CD8-positive, alpha-beta memory T cell (primary cell): ENCODE results near the gene IGF2BP3. TPM values are rescaled to one million over a fixed set of nuclear protein-coding genes. Genes with fewer than 3 reads are reported as not detected.
A peak's percentile ranks its signal among the peaks of the same experiment; 100 is the strongest.

Experiments used
- CTCF ChIA-PET: fragments of 350-600 bp; sonication (Branson Sonifier 250); formaldehyde crosslinking; loops from one replicate; lab custom pipeline; 2021; ENCODE audit warnings: antibody characterized with exemption; lab: Charles Lee
- POLR2A ChIA-PET: fragments of 350-600 bp; sonication (Branson Sonifier 250); formaldehyde crosslinking; loops from one replicate; lab custom pipeline; 2021; ENCODE audit warnings: antibody characterized with exemption; lab: Charles Lee
- DNase-seq, 5 donors: peaks; one replicate each; pipeline versions ENCODE4 v3.0.0 to v3.0.0-alpha.2; 2020 to 2022; ENCODE audit warnings: mixed read lengths in 1 of 5
- H3K27ac ChIP-seq: one replicate; pipeline ENCODE4 v1.7.0; 2013; ENCODE audit warnings: low read depth, mild to moderate bottlenecking, low read length, moderate library complexity
- H3K27me3 ChIP-seq: 2 replicates; pipeline ENCODE4 v1.7.0; 2013; ENCODE audit warnings: low read length, mild to moderate bottlenecking; ENCODE audit not compliant: insufficient read depth, poor library complexity, severe bottlenecking
- H3K36me3 ChIP-seq: 2 replicates; pipeline ENCODE4 v1.7.0; 2013; ENCODE audit warnings: mild to moderate bottlenecking, low read length, moderate library complexity; ENCODE audit not compliant: insufficient read depth
- H3K4me1 ChIP-seq: 2 replicates; pipeline ENCODE4 v1.7.0; 2013; ENCODE audit warnings: mild to moderate bottlenecking, low read length, moderate library complexity; ENCODE audit not compliant: insufficient read depth
- H3K4me3 ChIP-seq: 2 replicates; pipeline ENCODE4 v1.7.0; 2013; ENCODE audit warnings: mild to moderate bottlenecking, low read length
- H3K9me3 ChIP-seq: 2 replicates; pipeline ENCODE4 v1.7.0; 2013; ENCODE audit warnings: mild to moderate bottlenecking, low read length
- H3K27ac Mint-ChIP-seq, 8 donors: one replicate each; pipeline ENCODE4 v1.8.0; 2020 to 2021; ENCODE audit warnings: mixed read lengths in 8 of 8, mild to moderate bottlenecking in 6 of 8, inconsistent platforms in 3 of 8, moderate library complexity in 3 of 8
- H3K27me3 Mint-ChIP-seq, 2 donors: one replicate each; pipeline ENCODE4 v1.8.0; 2020 to 2021; ENCODE audit warnings: mixed read lengths in 2 of 2, mild to moderate bottlenecking in 1 of 2, moderate library complexity in 1 of 2
- H3K36me3 Mint-ChIP-seq, 3 donors: one replicate each; pipeline ENCODE4 v1.8.0; 2020 to 2021; ENCODE audit warnings: mixed read lengths in 3 of 3, inconsistent platforms in 1 of 3, mild to moderate bottlenecking in 1 of 3
- H3K4me1 Mint-ChIP-seq, 3 donors: one replicate each; pipeline ENCODE4 v1.8.0; 2020 to 2021; ENCODE audit warnings: mixed read lengths in 3 of 3, inconsistent platforms in 1 of 3, mild to moderate bottlenecking in 1 of 3
- H3K4me3 Mint-ChIP-seq, 7 donors: one replicate each; pipeline ENCODE4 v1.8.0; 2020 to 2021; ENCODE audit warnings: mixed read lengths in 7 of 7, mild to moderate bottlenecking in 6 of 7, moderate library complexity in 4 of 7, inconsistent platforms in 2 of 7
- H3K9me3 Mint-ChIP-seq, 5 donors: one replicate each; pipeline ENCODE4 v1.8.0; 2020 to 2022; ENCODE audit warnings: mixed read lengths in 5 of 5, mild to moderate bottlenecking in 3 of 5, moderate library complexity in 2 of 5, inconsistent platforms in 1 of 5
- polyA plus RNA-seq: library from polyadenylated mRNA; unstranded; fragments of 300-500 nt; fragmentation: Illumina TruSeq; gene quantifications from one replicate; pipeline ENCODE4 v1.2.3, GENCODE V29; 2021
- total RNA-seq, 2 experiments: library from RNA; stranded (reverse); gene quantifications; one replicate each; pipeline ENCODE4 v1.2.3, GENCODE V29; 2021

The IGF2BP3 gene
- total and polyA plus RNA-seq, 3 experiments from 2014 or later = 0.04 to 0.15 (median 0.13) TPM

GRCh38 chr7:23350466-23350865 lies 119.8 kb downstream of the IGF2BP3 start:
- no peak for DNase-seq
- Mint-ChIP-seq H3K9me3 (peaks cover 0 to 6% (median 0%) of the 10 kb centered on the region in 5 donors), H3K4me3 (no peak overlapping the region), H3K27ac (no peak overlapping the region), H3K36me3 (no peaks in the 10 kb centered on the region), H3K4me1 (peaks cover 14 to 15% (median 14%) of the 10 kb centered on the region in 3 donors), H3K27me3 (peaks cover 2 to 14% of the 10 kb centered on the region in 2 donors)
- H3K27me3 ChIP-seq = no peaks in the 10 kb centered on the region
- H3K36me3 ChIP-seq = no peaks in the 10 kb centered on the region
- peaks cover 8% of the 10 kb centered on the region for H3K4me1 ChIP-seq
- H3K4me3 ChIP-seq = no peak overlapping the region
- CTCF ChIA-PET = interaction anchor here (0.9 to 1.5 kb wide), 2 partner anchors 77 to 359 kb away, joined by 3 read pairs; partner anchors contain the start of gene STK31
- no peak overlapping the region for H3K27ac ChIP-seq
- POLR2A ChIA-PET = no interaction called here
- H3K9me3 ChIP-seq = no peaks in the 10 kb centered on the region

DNA sequence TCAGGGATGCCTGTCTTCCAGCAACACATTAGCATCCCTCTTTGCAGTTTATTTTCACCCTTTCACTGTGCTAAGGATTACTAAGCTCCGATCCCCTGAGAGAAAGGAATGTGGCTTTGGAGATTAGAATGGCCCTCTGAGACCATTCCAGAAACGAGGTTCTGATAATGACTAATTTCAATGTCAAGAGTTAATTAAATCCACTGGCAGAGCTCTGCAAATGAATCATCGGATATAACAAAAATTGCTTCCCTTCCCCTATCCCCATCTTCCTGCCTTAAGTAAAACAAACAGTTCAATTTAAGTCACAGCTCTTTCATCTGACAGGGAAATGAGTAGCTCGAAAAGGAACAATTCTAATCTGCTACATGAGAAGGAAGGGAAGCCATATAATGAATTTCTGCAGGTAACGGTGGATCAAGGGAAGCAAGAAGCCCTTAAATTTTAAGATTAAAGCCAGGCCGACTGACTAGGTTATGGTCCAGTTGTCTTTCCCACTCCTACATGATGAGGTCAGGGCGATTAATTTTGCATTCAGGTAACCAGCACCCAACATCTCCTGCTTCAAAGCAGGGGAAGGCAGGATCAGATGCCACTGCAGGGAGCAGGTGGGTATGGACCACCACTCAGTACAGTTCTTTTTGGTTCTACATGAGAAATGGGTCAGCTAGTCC lies 120.7 kb downstream of the IGF2BP3 start:
- no peak for DNase-seq
- H3K4me3 Mint-ChIP-seq = no peak overlapping the region
- H3K36me3 ChIP-seq = no peaks in the 10 kb centered on the region
- ChIA-PET POLR2A (no interaction called here), CTCF (interaction anchor here (0.9 to 1.0 kb wide), 2 partner anchors 8 to 77 kb away, joined by 3 read pairs; no protein-coding TSS in a partner anchor)
- no peak overlapping the region for H3K27ac Mint-ChIP-seq
- no peak overlapping the region for H3K27ac ChIP-seq
- H3K4me1 ChIP-seq = peaks cover 8% of the 10 kb centered on the region
- H3K4me1 Mint-ChIP-seq = peaks cover 14 to 20% (median 15%) of the 10 kb centered on the region in 3 donors
- no peaks in the 10 kb centered on the region for H3K9me3 ChIP-seq
- H3K27me3 ChIP-seq = no peaks in the 10 kb centered on the region
- peaks cover 0 to 6% (median 0%) of the 10 kb centered on the region in 5 donors for H3K9me3 Mint-ChIP-seq
- H3K4me3 ChIP-seq = no peak overlapping the region
- peaks cover 0 to 7% of the 10 kb centered on the region in 2 donors for H3K27me3 Mint-ChIP-seq
- no peaks in the 10 kb centered on the region for H3K36me3 Mint-ChIP-seq

DNA sequence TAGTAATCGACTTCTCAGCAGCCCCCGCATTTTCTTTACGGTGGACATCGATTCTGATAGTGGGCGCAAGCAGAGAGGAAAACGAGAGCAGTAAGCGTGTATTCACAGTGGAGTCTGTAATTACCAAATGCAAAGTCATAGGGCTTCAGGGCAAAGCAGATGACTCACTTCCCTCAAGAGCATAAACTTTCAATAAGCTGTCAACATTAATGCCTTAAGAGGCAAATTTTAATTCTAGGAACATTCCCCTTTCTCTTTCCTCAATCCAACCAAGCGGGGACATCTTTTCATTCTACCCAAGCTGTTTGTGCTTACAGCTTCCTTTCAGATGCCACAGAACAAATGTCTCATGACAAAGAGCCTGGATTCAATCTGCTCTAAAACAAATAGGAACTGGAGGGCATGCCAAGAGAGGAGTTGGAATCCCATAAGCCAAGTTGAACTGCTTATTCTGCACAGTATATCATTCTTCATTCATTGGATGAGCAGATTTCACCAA lies 122.6 kb downstream of the IGF2BP3 start:
- ChIA-PET POLR2A (no interaction called here), CTCF (interaction anchor here (0.9 to 3.0 kb wide), 3 partner anchors 10 to 74 kb away, joined by 3 to 21 read pairs (median 3); no protein-coding TSS in a partner anchor)
- H3K4me1 ChIP-seq = peaks cover 8% of the 10 kb centered on the region
- peak overlapping the region in 3 of 7 donors; percentile 65 to 77 (median 70) for H3K4me3 Mint-ChIP-seq
- H3K27ac ChIP-seq = no peak overlapping the region
- H3K36me3 Mint-ChIP-seq = no peaks in the 10 kb centered on the region
- H3K27ac Mint-ChIP-seq = peak overlapping the region in 1 of 8 donors; percentile 26
- no peaks in the 10 kb centered on the region for H3K27me3 ChIP-seq
- peaks cover 0 to 6% (median 0%) of the 10 kb centered on the region in 5 donors for H3K9me3 Mint-ChIP-seq
- peaks cover 0 to 3% of the 10 kb centered on the region in 2 donors for H3K27me3 Mint-ChIP-seq
- H3K36me3 ChIP-seq = no peaks in the 10 kb centered on the region
- H3K4me3 ChIP-seq = no peak overlapping the region
- peaks cover 14 to 20% (median 15%) of the 10 kb centered on the region in 3 donors for H3K4me1 Mint-ChIP-seq
- H3K9me3 ChIP-seq = no peaks in the 10 kb centered on the region
- DNase-seq = no peak

GRCh38 chr7:23347033-23347681 lies 123.1 kb downstream of the IGF2BP3 start:
- no peaks in the 10 kb centered on the region for H3K9me3 ChIP-seq
- CTCF ChIA-PET = interaction anchor here (0.9 to 3.0 kb wide), 3 partner anchors 11 to 74 kb away, joined by 3 to 21 read pairs (median 3); no protein-coding TSS in a partner anchor
- peaks cover 8% of the 10 kb centered on the region for H3K4me1 ChIP-seq
- Mint-ChIP-seq H3K36me3 (peaks cover 0 to 4% (median 0%) of the 10 kb centered on the region in 3 donors), H3K27ac (peak overlapping the region in 4 of 8 donors; percentile 15 to 48 (median 28)), H3K9me3 (peaks cover 0 to 6% (median 0%) of the 10 kb centered on the region in 5 donors), H3K4me1 (peaks cover 14 to 20% (median 15%) of the 10 kb centered on the region in 3 donors), H3K4me3 (peak overlapping the region; percentile 56 to 77 (median 67)), H3K27me3 (peaks cover 1 to 3% of the 10 kb centered on the region in 2 donors)
- no peaks in the 10 kb centered on the region for H3K36me3 ChIP-seq
- no peak for DNase-seq
- H3K4me3 ChIP-seq = no peak overlapping the region
- no peaks in the 10 kb centered on the region for H3K27me3 ChIP-seq
- H3K27ac ChIP-seq = no peak overlapping the region
- POLR2A ChIA-PET = no interaction called here

- Mint-ChIP-seq H3K4me1 (peaks cover 14 to 20% (median 15%) of the 10 kb centered on the region in 3 donors), H3K27me3 (peaks cover 0 to 1% of the 10 kb centered on the region in 2 donors), H3K4me3 (peak overlapping the region; percentile 79 to 92 (median 84)), H3K9me3 (peaks cover 0 to 6% (median 0%) of the 10 kb centered on the region in 5 donors), H3K36me3 (peaks cover 0 to 4% (median 0%) of the 10 kb centered on the region in 3 donors), H3K27ac (peak overlapping the region in 7 of 8 donors; percentile 4 to 89 (median 77))
- CTCF ChIA-PET = interaction anchor here (1.2 to 3.0 kb wide), 4 partner anchors 12 to 197 kb away, joined by 3 to 21 read pairs (median 3); no protein-coding TSS in a partner anchor
- POLR2A ChIA-PET = interaction anchor here (0.7 to 1.6 kb wide), 2 partner anchors 47 to 95 kb away, joined by 5 read pairs; partner anchors contain the start of gene MALSU1
- peak overlapping the region; percentile 10 for H3K27ac ChIP-seq
- no peaks in the 10 kb centered on the region for H3K9me3 ChIP-seq
- peaks cover 8% of the 10 kb centered on the region for H3K4me1 ChIP-seq
- no peaks in the 10 kb centered on the region for H3K27me3 ChIP-seq
- peak in 2 of 5 donors; percentile 25 to 41 for DNase-seq
- H3K4me3 ChIP-seq = peak overlapping the region; percentile 35
- H3K36me3 ChIP-seq = no peaks in the 10 kb centered on the region
These were observed 124.0 kb downstream of the IGF2BP3 start for GRCh38 chr7:23346316-23346715.

- peaks cover 0 to 5% (median 0%) of the 10 kb centered on the region in 5 donors for H3K9me3 Mint-ChIP-seq
- peak overlapping the region in 4 of 8 donors; percentile 4 to 73 (median 44) for H3K27ac Mint-ChIP-seq
- H3K9me3 ChIP-seq = no peaks in the 10 kb centered on the region
- CTCF ChIA-PET = interaction anchor here (1.2 to 3.0 kb wide), 4 partner anchors 13 to 197 kb away, joined by 3 to 21 read pairs (median 3); no protein-coding TSS in a partner anchor
- H3K27me3 ChIP-seq = no peaks in the 10 kb centered on the region
- peaks cover 8% of the 10 kb centered on the region for H3K4me1 ChIP-seq
- no peak overlapping the region for H3K27ac ChIP-seq
- H3K36me3 ChIP-seq = no peaks in the 10 kb centered on the region
- peak overlapping the region; percentile 35 for H3K4me3 ChIP-seq
- POLR2A ChIA-PET = interaction anchor here (1.6 kb wide), 1 partner anchor 47 kb away, joined by 5 read pairs; the partner anchor contains the start of gene MALSU1
- no peak for DNase-seq
- peaks cover 0 to 4% (median 0%) of the 10 kb centered on the region in 3 donors for H3K36me3 Mint-ChIP-seq
- peak overlapping the region in 6 of 7 donors; percentile 81 to 92 (median 84) for H3K4me3 Mint-ChIP-seq
- peaks cover 14 to 20% (median 15%) of the 10 kb centered on the region in 3 donors for H3K4me1 Mint-ChIP-seq
- peaks cover 0 to 1% of the 10 kb centered on the region in 2 donors for H3K27me3 Mint-ChIP-seq
These were observed 124.7 kb downstream of the IGF2BP3 start for GRCh38 chr7:23345601-23346000.

DNA sequence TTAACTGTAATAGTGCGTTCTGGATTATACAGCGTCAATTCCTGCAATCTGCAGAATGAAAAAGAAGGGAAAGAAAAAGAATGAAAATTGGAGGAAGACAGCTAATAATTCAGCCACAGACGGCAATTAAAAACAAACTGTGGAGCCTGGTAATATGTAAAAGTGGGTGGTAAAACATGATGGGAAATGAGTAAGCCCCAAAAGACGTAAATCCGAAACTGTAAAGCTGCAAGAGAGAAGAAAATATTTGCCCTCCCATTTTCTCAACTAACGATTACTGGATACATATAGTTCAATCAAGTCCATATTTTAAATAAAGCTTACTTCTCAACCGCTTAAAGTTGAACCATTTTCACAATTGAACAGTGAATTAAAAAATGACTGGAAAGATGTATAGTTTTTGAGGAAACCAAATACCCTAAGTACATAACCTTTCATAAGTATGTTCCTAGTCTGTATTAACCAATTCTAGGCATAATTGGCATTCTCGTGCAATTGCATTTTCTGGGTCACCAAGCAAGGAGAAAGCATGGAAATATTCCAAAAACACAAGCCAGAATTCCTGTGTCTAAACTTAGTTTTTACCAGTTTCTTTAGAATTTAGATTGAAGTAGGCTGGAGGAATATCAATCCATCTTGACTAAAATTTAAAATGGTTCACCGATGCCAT lies 126.3 kb downstream of the IGF2BP3 start:
- ChIA-PET CTCF (interaction anchor here (0.6 to 1.4 kb wide), 2 partner anchors 45 to 205 kb away, joined by 3 to 4 read pairs; partner anchors contain the start of gene MALSU1), POLR2A (no interaction called here)
- peaks cover 0 to 3% (median 0%) of the 10 kb centered on the region in 5 donors for H3K9me3 Mint-ChIP-seq
- peaks cover 14 to 20% (median 15%) of the 10 kb centered on the region in 3 donors for H3K4me1 Mint-ChIP-seq
- Histone ChIP-seq H3K4me3 (no peak overlapping the region), H3K27ac (no peak overlapping the region), H3K9me3 (no peaks in the 10 kb centered on the region), H3K27me3 (no peaks in the 10 kb centered on the region), H3K36me3 (no peaks in the 10 kb centered on the region), H3K4me1 (peaks cover 8% of the 10 kb centered on the region)
- no peak overlapping the region for H3K4me3 Mint-ChIP-seq
- peaks cover 0 to 1% of the 10 kb centered on the region in 2 donors for H3K27me3 Mint-ChIP-seq
- H3K27ac Mint-ChIP-seq = no peak overlapping the region
- DNase-seq = no peak
- peaks cover 0 to 4% (median 0%) of the 10 kb centered on the region in 3 donors for H3K36me3 Mint-ChIP-seq
